ENCODE measurements around the gene DCBLD1.

Gene DCBLD1

GRCh38 chr6:117536317-117536716, 53.8 kb downstream of the DCBLD1 start:
- in situ Hi-C loops (cut with HindIII; ENCODE audit: low pct_ligation_motif_present, low sequenced_read_pairs), result no loop called here
- Histone ChIP-seq H3K27me3 (replicated peaks) (no peaks in the 10 kb centered on the region), H3K36me3 (replicated peaks) (peaks cover 17% of the 10 kb centered on the region), H3K4me3 (ENCODE audit: low read depth, low read length) (no peak overlapping the region), H3K27ac (peak overlapping the region; percentile 21)
- DNase-seq, result peak; percentile 47
- TF ChIP-seq CTCF (IDR thresholded peaks at IDR 0.05; ENCODE audit: low read depth, low read length, missing control alignments), result no peak

GRCh38 chr6:117538615-117539014, 56.1 kb downstream of the DCBLD1 start:
- no peak for DNase-seq
- Histone ChIP-seq H3K27ac (no peak overlapping the region), H3K4me3 (ENCODE audit: low read depth, low read length) (no peak overlapping the region), H3K36me3 (replicated peaks) (peaks cover 13% of the 10 kb centered on the region), H3K27me3 (replicated peaks) (no peaks in the 10 kb centered on the region)
- in situ Hi-C loops (cut with HindIII; ENCODE audit: low pct_ligation_motif_present, low sequenced_read_pairs), result no loop called here
- no peak for TF ChIP-seq CTCF (IDR thresholded peaks at IDR 0.05; ENCODE audit: low read depth, low read length, missing control alignments)

GRCh38 chr6:117540670-117541069, 58.2 kb downstream of the DCBLD1 start:
- no peaks in the 10 kb centered on the region for H3K27me3 ChIP-seq (replicated peaks)
- no peak for DNase-seq
- H3K36me3 ChIP-seq (replicated peaks), result peaks cover 17% of the 10 kb centered on the region
- no peak overlapping the region for H3K4me3 ChIP-seq (ENCODE audit: low read depth, low read length)
- no peak for TF ChIP-seq CTCF (IDR thresholded peaks at IDR 0.05; ENCODE audit: low read depth, low read length, missing control alignments)
- in situ Hi-C loops (cut with HindIII; ENCODE audit: low pct_ligation_motif_present, low sequenced_read_pairs), result no loop called here
- no peak overlapping the region for H3K27ac ChIP-seq

- in situ Hi-C loops (cut with HindIII; ENCODE audit: low pct_ligation_motif_present, low sequenced_read_pairs), result no loop called here
- Histone ChIP-seq H3K36me3 (replicated peaks) (peaks cover 15% of the 10 kb centered on the region), H3K4me3 (ENCODE audit: low read depth, low read length) (no peak overlapping the region), H3K27ac (no peak overlapping the region), H3K27me3 (replicated peaks) (no peaks in the 10 kb centered on the region)
- TF ChIP-seq CTCF (IDR thresholded peaks at IDR 0.05; ENCODE audit: low read depth, low read length, missing control alignments), result no peak
- DNase-seq, result no peak
Observed at GRCh38 chr6:117542493-117542892, 60.0 kb downstream of the DCBLD1 start.

DNA sequence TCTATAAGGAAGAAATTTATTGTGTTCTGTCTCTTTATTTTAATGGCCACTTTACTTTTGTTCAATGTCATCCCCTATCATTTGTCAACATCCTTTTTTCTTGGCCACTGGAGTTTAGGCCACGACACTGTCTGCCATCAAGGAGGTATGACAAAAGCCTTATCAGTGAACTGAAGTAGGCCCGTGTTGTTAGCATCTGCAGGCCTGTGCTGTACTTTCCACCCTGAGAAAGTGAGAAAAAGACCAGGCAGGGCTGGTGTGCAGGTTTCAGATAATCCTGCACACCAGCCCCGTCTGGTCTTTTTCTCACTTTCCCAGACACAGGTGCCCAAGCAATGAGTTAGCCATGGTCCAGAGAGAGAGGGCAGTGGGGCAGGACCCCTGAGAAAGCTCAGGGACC, 62.2 kb downstream of the DCBLD1 start:
- DNase-seq, result no peak
- in situ Hi-C loops (cut with HindIII; ENCODE audit: low pct_ligation_motif_present, low sequenced_read_pairs), result no loop called here
- Histone ChIP-seq H3K27ac (no peak overlapping the region), H3K27me3 (replicated peaks) (no peaks in the 10 kb centered on the region), H3K4me3 (ENCODE audit: low read depth, low read length) (no peak overlapping the region), H3K36me3 (replicated peaks) (peaks cover 18% of the 10 kb centered on the region)
- TF ChIP-seq CTCF (IDR thresholded peaks at IDR 0.05; ENCODE audit: low read depth, low read length, missing control alignments), result no peak

DNA sequence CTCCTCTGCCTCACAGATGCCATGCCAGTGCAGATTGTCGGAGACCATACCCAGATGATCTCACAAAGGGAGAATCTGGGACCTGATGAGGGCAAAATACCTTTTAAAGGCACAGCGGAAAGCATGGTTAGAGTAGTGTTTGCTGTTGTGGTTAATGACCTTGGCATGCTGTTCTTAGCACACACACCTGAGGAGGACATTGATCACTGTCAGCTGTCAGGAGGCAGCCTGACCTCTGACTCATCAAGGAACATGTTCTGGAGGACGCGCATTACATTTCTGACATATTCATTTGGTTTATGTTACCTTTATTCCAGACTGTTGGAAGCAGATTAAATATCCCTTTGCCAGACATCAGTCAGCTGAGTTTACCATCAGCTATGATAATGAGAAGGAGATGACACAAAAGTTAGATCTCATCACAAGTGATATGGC, 62.7 kb downstream of the DCBLD1 start:
- no peak for DNase-seq
- Histone ChIP-seq H3K27ac (no peak overlapping the region), H3K36me3 (replicated peaks) (peaks cover 16% of the 10 kb centered on the region), H3K4me3 (ENCODE audit: low read depth, low read length) (no peak overlapping the region), H3K27me3 (replicated peaks) (no peaks in the 10 kb centered on the region)
- no peak for TF ChIP-seq CTCF (IDR thresholded peaks at IDR 0.05; ENCODE audit: low read depth, low read length, missing control alignments)
- in situ Hi-C loops (cut with HindIII; ENCODE audit: low pct_ligation_motif_present, low sequenced_read_pairs), result no loop called here
